Peyer's patch (tissue), 4 donors: Measurements from ENCODE around the gene ZFAND2A.

ENCODE experiments used
- POLR2A ChIP-seq, 2 donors: fragments of 450-650 bp; IDR thresholded peaks; one replicate each; pipeline ENCODE4 v1.5.1; 2017; ENCODE audit warnings: antibody characterized with exemption in 2 of 2, mild to moderate bottlenecking in 2 of 2, moderate library complexity in 2 of 2
- TF ChIP-seq, protein P1 (sequence below), 6 experiments: fragments of 450-650 bp in 4 of 6; fragments of 200-600 bp in 2 of 6; sonication (generic) in 1 of 6; IDR thresholded peaks; one replicate each; pipeline ENCODE4 v1.5.1; 2017 to 2019; ENCODE audit warnings: antibody characterized with exemption in 6 of 6, mild to moderate bottlenecking in 3 of 6, moderate library complexity in 1 of 6

DNA sequence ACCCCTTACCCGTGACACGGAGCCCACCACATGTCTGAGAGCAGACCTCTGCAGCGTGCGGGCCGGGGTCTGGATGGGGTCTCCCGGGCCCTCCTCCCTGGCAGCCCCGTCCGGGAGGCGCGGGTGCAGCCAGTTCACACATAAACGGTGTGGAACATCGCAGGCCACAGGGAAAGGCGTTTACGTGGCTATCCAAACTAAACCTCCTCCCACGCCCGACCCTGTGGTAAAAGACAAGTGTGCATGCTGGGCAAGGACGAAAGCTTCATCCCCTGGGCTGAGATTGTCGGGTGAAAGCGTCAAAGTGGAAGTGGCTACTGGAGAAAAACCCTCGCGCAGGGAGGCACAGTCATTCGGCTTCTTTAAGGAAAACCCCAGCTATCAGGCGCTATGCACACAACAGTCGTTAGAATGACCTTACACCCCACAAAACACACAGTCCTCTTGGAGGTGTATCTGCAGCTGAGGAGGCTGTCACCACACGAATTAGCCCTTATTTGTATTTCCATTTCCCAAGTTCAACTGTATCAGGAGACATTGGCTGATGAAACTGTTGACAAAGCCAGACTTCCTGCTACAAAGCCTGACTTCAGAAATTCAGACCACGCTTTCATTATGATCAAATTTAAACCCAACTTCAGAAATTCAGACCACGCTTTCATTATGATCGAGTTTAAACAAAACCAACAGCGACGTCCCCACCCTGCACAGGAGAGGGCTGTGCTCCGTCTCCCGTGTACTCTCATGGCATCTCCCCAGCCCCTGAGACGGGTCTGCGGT lies 56.8 kb downstream of the ZFAND2A start:
- TF ChIP-seq, protein P1, sequence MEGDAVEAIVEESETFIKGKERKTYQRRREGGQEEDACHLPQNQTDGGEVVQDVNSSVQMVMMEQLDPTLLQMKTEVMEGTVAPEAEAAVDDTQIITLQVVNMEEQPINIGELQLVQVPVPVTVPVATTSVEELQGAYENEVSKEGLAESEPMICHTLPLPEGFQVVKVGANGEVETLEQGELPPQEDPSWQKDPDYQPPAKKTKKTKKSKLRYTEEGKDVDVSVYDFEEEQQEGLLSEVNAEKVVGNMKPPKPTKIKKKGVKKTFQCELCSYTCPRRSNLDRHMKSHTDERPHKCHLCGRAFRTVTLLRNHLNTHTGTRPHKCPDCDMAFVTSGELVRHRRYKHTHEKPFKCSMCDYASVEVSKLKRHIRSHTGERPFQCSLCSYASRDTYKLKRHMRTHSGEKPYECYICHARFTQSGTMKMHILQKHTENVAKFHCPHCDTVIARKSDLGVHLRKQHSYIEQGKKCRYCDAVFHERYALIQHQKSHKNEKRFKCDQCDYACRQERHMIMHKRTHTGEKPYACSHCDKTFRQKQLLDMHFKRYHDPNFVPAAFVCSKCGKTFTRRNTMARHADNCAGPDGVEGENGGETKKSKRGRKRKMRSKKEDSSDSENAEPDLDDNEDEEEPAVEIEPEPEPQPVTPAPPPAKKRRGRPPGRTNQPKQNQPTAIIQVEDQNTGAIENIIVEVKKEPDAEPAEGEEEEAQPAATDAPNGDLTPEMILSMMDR (IDR thresholded peaks at IDR 0.05) = no peak
- no peak for TF ChIP-seq POLR2A (IDR thresholded peaks at IDR 0.05)
